ENCODE measurements around the gene CASK.

- TF ChIP-seq CTCF (IDR thresholded peaks at IDR 0.05), result no peak
- no peak for TF ChIP-seq EP300 (IDR thresholded peaks at IDR 0.05)
These were observed 444.9 kb downstream of the CASK start for GRCh38 chrX:41478381-41478911.

Measured in tibial nerve (tissue), 4 donors.